Suprapubic skin (tissue), 3 donors: ENCODE measurements around the gene PLEKHA3.

Experiments used
- POLR2AphosphoS5 ChIP-seq, 3 donors: sonication (generic); formaldehyde crosslinking; IDR thresholded peaks; one replicate each; pipeline ENCODE4 v1.6.1; 2017; ENCODE audit warnings: antibody characterized with exemption in 3 of 3
- TF ChIP-seq, protein P1 (sequence below), 2 donors: fragments of 200-600 bp in 1 of 2; fragments of 450-650 bp in 1 of 2; sonication (generic) in 1 of 2; IDR thresholded peaks; one replicate each; pipeline ENCODE4 v1.5.1; 2016 to 2019; ENCODE audit warnings: antibody characterized with exemption in 2 of 2, mild to moderate bottlenecking in 1 of 2, moderate library complexity in 1 of 2

DNA sequence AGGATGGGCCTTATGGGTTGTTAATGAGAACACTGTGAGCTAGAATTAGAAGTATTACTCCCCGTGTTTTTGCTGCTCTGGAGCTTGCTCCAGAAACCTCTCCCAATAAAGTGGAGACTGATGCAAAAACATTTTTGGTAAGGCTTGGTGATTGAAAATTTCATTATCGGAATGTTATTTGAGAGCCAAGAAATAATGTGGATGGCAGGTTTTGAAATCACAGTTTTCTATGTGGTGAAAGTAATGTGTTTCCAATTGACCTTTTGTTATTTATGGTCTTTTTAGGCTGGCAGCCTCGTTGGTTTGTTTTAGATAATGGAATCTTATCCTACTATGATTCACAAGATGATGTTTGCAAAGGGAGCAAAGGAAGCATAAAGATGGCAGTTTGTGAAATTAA lies 5.1 kb downstream of the PLEKHA3 start:
- TF ChIP-seq, protein P1, sequence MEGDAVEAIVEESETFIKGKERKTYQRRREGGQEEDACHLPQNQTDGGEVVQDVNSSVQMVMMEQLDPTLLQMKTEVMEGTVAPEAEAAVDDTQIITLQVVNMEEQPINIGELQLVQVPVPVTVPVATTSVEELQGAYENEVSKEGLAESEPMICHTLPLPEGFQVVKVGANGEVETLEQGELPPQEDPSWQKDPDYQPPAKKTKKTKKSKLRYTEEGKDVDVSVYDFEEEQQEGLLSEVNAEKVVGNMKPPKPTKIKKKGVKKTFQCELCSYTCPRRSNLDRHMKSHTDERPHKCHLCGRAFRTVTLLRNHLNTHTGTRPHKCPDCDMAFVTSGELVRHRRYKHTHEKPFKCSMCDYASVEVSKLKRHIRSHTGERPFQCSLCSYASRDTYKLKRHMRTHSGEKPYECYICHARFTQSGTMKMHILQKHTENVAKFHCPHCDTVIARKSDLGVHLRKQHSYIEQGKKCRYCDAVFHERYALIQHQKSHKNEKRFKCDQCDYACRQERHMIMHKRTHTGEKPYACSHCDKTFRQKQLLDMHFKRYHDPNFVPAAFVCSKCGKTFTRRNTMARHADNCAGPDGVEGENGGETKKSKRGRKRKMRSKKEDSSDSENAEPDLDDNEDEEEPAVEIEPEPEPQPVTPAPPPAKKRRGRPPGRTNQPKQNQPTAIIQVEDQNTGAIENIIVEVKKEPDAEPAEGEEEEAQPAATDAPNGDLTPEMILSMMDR (IDR thresholded peaks at IDR 0.05), result no peak
- TF ChIP-seq POLR2AphosphoS5 (IDR thresholded peaks at IDR 0.05), result no peak
